Esophagus muscularis mucosa (tissue), 4 donors: ENCODE measurements around the gene GAREM2. TPM values are rescaled to one million over a fixed set of nuclear protein-coding genes. Genes with fewer than 3 reads are reported as not detected.

Experiments
- DNase-seq: peaks from one replicate; pipeline ENCODE4 v3.0.0-alpha.2; 2017; ENCODE audit errors: extremely low spot score
- H3K27ac ChIP-seq, 4 donors: fragments of 200-600 bp; sonication (generic); replicated peaks in 1 of 4; 1 replicate in 3 of 4; 2 replicates in 1 of 4; pipeline ENCODE4 v1.5.1; 2016 to 2019; ENCODE audit warnings: mild to moderate bottlenecking in 1 of 4
- H3K27me3 ChIP-seq, 4 donors: fragments of 200-600 bp; sonication (generic); one replicate each; pipeline versions ENCODE4 v1.5.1 to v1.6.0; 2016 to 2019
- H3K36me3 ChIP-seq, 4 donors: fragments of 200-600 bp; sonication (generic); one replicate each; pipeline ENCODE4 v1.5.1; 2016 to 2019
- H3K4me1 ChIP-seq, 4 donors: fragments of 200-600 bp; sonication (generic); one replicate each; pipeline ENCODE4 v1.5.1; 2016 to 2019
- H3K4me3 ChIP-seq, 4 donors: fragments of 200-600 bp; sonication (generic); 1 replicate in 2 of 4; 2 replicates in 2 of 4; pipeline ENCODE4 v1.5.1; 2016 to 2019; ENCODE audit warnings: mild to moderate bottlenecking in 4 of 4, moderate library complexity in 1 of 4
- H3K9me3 ChIP-seq, 4 donors: fragments of 200-600 bp; sonication (generic); 1 replicate in 3 of 4; 2 replicates in 1 of 4; pipeline ENCODE4 v1.5.1; 2016 to 2019
- EP300 ChIP-seq: sonication (generic); formaldehyde crosslinking; IDR thresholded peaks from one replicate; pipeline ENCODE4 v1.6.1; 2017; ENCODE audit warnings: antibody characterized with exemption
- POLR2A ChIP-seq: fragments of 450-650 bp; IDR thresholded peaks from one replicate; pipeline ENCODE4 v1.6.1; 2017; ENCODE audit warnings: antibody characterized with exemption, moderate library complexity, mild to moderate bottlenecking, low read depth
- POLR2AphosphoS5 ChIP-seq, 2 donors: sonication (generic); formaldehyde crosslinking; IDR thresholded peaks; one replicate each; pipeline ENCODE4 v1.6.1; 2017; ENCODE audit warnings: antibody characterized with exemption in 2 of 2
- WGBS: methylation state at CpG from one replicate; pipeline ENCODE4 v1.1.5; 2018; 5-methylcytosine and 5-hydroxymethylcytosine counted together
- intact Hi-C: fragments of 100-400 bp; cut with DNase I; formaldehyde crosslinking; loops from one replicate; pipeline ENCODE4 v1.15.1; 2023
- total RNA-seq, 4 donors: library from RNA; depleted of rRNA; stranded (reverse); fragments of >200 nt; gene quantifications; one replicate each; pipeline versions ENCODE4 v1.1.0 to v1.2.1, GENCODE V29; 2016
- TF ChIP-seq, protein P1 (sequence below), 3 experiments: fragments of 200-600 bp in 2 of 3; fragments of 450-650 bp in 1 of 3; sonication (generic) in 2 of 3; IDR thresholded peaks; one replicate each; pipeline ENCODE4 v1.5.1; 2017 to 2019; ENCODE audit warnings: antibody characterized with exemption in 3 of 3, mild to moderate bottlenecking in 2 of 3, moderate library complexity in 1 of 3

Gene GAREM2
- total RNA-seq, 4 donors from 2014 or later: 2.5 to 5.5 (median 3.6) TPM

GRCh38 chr2:26189751-26190150 lies 16.9 kb downstream of the GAREM2 start:
- Histone ChIP-seq H3K4me1 (peaks cover 0 to 25% (median 15%) of the 10 kb centered on the region in 4 donors), H3K27ac (peak overlapping the region in 2 of 4 donors; percentile 14 to 47), H3K36me3 (peaks cover 34 to 57% (median 52%) of the 10 kb centered on the region in 4 donors), H3K4me3 (no peak overlapping the region), H3K27me3 (no peaks in the 10 kb centered on the region), H3K9me3 (no peaks in the 10 kb centered on the region)
- DNase-seq: no peak
- 82% methylated on average over 4 of the region's 4 CpGs for WGBS
- TF ChIP-seq POLR2AphosphoS5 (IDR thresholded peaks at IDR 0.05): no peak
- no peak for TF ChIP-seq POLR2A
- TF ChIP-seq EP300: no peak
- TF ChIP-seq, protein P1, sequence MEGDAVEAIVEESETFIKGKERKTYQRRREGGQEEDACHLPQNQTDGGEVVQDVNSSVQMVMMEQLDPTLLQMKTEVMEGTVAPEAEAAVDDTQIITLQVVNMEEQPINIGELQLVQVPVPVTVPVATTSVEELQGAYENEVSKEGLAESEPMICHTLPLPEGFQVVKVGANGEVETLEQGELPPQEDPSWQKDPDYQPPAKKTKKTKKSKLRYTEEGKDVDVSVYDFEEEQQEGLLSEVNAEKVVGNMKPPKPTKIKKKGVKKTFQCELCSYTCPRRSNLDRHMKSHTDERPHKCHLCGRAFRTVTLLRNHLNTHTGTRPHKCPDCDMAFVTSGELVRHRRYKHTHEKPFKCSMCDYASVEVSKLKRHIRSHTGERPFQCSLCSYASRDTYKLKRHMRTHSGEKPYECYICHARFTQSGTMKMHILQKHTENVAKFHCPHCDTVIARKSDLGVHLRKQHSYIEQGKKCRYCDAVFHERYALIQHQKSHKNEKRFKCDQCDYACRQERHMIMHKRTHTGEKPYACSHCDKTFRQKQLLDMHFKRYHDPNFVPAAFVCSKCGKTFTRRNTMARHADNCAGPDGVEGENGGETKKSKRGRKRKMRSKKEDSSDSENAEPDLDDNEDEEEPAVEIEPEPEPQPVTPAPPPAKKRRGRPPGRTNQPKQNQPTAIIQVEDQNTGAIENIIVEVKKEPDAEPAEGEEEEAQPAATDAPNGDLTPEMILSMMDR (IDR thresholded peaks at IDR 0.05): no peak
- intact Hi-C loops: no loop called here

DNA sequence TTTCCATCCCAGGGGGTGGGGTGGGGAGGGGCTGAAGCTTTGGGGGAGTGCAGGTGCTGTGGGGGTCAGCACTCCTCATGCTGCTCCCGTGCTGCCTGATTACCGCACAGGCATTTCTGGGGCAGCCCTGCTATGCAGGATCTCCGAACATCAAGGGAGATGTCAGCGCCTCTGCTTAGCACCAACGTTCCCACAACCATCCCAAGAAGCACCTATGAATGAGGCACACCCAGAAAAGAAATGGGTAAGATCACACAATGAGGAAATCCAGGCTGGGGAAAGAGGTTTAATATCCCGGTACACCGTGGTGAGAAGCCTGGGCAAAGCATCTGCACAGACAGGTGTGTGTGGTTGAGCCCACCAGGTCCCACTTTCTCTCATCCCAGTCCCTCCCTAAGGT lies 17.5 kb downstream of the GAREM2 start:
- Histone ChIP-seq H3K36me3 (peaks cover 38 to 64% (median 58%) of the 10 kb centered on the region in 4 donors), H3K27ac (peak overlapping the region in 2 of 4 donors; percentile 14 to 47)

DNA sequence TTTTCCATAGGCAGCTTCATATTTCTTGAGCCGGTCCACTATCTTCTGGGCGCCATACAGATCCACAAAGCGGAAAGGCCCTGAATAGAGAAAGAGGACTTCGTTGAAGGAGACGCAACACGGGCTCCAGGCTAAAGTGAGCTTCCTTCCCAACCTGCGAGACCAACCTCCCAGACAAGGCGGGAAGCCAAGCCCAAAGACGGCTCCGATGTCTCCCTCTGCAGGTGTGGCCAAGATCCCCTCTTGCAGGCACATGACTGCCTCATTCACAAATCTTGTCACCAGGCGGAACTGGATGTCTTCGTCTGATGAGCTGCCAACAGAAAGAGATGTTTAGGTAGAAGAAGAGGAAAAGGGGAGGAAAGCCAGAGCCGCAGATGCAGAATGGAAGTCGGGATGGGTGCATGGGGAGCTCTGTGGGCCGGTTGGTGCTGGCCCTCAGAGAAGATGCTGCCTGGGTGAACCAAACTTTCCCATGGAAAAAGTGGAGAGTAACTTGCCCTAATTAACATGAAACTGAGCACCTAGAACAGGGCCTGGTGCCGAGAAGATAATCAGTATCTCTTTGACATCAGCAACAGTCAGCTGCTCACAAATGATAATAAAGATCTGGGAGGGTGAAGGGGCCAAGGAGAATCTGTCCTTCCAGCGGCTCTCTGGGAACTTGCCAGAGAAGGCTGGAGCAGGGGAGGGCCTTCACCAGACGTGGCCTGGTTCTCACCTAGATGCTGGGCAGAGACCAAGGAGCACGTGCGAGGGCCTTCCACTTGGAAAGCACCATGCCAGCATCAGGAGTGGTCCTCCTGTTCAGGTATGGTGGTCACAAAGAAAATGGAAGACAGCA lies 18.6 kb downstream of the GAREM2 start:
- no peak for DNase-seq
- Histone ChIP-seq H3K4me1 (peaks cover 0 to 10% (median under 1%) of the 10 kb centered on the region in 4 donors), H3K36me3 (peaks cover 45 to 75% (median 70%) of the 10 kb centered on the region in 4 donors), H3K9me3 (no peaks in the 10 kb centered on the region), H3K27me3 (no peaks in the 10 kb centered on the region), H3K4me3 (no peak overlapping the region), H3K27ac (no peak overlapping the region)
- WGBS: 77% methylated on average over 20 of the region's 20 CpGs
- intact Hi-C loops: no loop called here
- TF ChIP-seq, protein P1 (IDR thresholded peaks at IDR 0.05): no peak
- no peak for TF ChIP-seq POLR2A
- TF ChIP-seq POLR2AphosphoS5 (IDR thresholded peaks at IDR 0.05): no peak
- TF ChIP-seq EP300: no peak

More for the DNA sequence above, 17.5 kb downstream of the GAREM2 start:
- TF ChIP-seq POLR2AphosphoS5 (IDR thresholded peaks at IDR 0.05) (no peak), POLR2A (no peak), EP300 (no peak)
- TF ChIP-seq, protein P1 (IDR thresholded peaks at IDR 0.05): no peak
- Histone ChIP-seq H3K9me3 (no peaks in the 10 kb centered on the region), H3K4me1 (peaks cover 0 to 21% (median 11%) of the 10 kb centered on the region in 4 donors), H3K4me3 (no peak overlapping the region), H3K27me3 (no peaks in the 10 kb centered on the region)
- 92% methylated on average over 7 of the region's 7 CpGs for WGBS
- no peak for DNase-seq
- intact Hi-C loops: no loop called here

GRCh38 chr2:26193578-26194231 lies 20.8 kb downstream of the GAREM2 start:
- H3K27ac ChIP-seq: no peak overlapping the region
- H3K4me3 ChIP-seq: no peak overlapping the region
- H3K9me3 ChIP-seq: no peaks in the 10 kb centered on the region
- H3K4me1 ChIP-seq: peaks cover 0 to 16% (median 3%) of the 10 kb centered on the region in 4 donors
- DNase-seq: no peak
- no peak for TF ChIP-seq POLR2A
- TF ChIP-seq EP300: no peak
- no peak for TF ChIP-seq POLR2AphosphoS5 (IDR thresholded peaks at IDR 0.05)
- TF ChIP-seq, protein P1 (IDR thresholded peaks at IDR 0.05): no peak
- H3K27me3 ChIP-seq: no peaks in the 10 kb centered on the region
- H3K36me3 ChIP-seq: peaks cover 66 to 92% (median 89%) of the 10 kb centered on the region in 4 donors
- 94% methylated on average over 9 of the region's 10 CpGs for WGBS
- intact Hi-C loops: no loop called here
